Coronary artery (tissue), 2 donors: ENCODE data around the gene ATP1A1.

Source experiments
- DNase-seq: peaks from one replicate; pipeline ENCODE4 v3.0.0-alpha.2; 2017; ENCODE audit warnings: low spot score
- H3K27ac ChIP-seq, 2 donors: fragments of 200-600 bp; sonication (generic); one replicate each; pipeline ENCODE4 v1.5.1; 2016 to 2019
- H3K4me3 ChIP-seq: fragments of 200-600 bp; sonication (generic); 2 replicates; pipeline ENCODE4 v1.5.1; 2016; ENCODE audit warnings: mild to moderate bottlenecking, moderate library complexity
- TF ChIP-seq, protein P1 (sequence below): fragments of 200-600 bp; sonication (generic); IDR thresholded peaks from one replicate; pipeline ENCODE4 v1.5.1; 2019; ENCODE audit warnings: antibody characterized with exemption

The ATP1A1 gene

DNA sequence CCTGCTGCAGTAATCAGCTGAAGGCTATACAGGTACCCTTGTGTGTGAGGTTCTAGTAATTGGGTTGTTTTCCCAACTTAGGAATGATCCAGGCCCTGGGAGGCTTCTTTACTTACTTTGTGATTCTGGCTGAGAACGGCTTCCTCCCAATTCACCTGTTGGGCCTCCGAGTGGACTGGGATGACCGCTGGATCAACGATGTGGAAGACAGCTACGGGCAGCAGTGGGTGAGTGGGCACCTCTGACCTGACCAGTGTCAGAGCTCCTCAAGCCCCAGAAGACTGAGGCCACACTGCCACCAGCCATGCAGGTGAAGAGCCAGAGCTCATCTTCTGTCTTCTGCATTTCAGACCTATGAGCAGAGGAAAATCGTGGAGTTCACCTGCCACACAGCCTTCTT, 27.7 kb downstream of the ATP1A1 start:
- TF ChIP-seq, protein P1, sequence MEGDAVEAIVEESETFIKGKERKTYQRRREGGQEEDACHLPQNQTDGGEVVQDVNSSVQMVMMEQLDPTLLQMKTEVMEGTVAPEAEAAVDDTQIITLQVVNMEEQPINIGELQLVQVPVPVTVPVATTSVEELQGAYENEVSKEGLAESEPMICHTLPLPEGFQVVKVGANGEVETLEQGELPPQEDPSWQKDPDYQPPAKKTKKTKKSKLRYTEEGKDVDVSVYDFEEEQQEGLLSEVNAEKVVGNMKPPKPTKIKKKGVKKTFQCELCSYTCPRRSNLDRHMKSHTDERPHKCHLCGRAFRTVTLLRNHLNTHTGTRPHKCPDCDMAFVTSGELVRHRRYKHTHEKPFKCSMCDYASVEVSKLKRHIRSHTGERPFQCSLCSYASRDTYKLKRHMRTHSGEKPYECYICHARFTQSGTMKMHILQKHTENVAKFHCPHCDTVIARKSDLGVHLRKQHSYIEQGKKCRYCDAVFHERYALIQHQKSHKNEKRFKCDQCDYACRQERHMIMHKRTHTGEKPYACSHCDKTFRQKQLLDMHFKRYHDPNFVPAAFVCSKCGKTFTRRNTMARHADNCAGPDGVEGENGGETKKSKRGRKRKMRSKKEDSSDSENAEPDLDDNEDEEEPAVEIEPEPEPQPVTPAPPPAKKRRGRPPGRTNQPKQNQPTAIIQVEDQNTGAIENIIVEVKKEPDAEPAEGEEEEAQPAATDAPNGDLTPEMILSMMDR: no peak
- no peak overlapping the region for H3K4me3 ChIP-seq
- no peak overlapping the region for H3K27ac ChIP-seq
- DNase-seq: no peak

DNA sequence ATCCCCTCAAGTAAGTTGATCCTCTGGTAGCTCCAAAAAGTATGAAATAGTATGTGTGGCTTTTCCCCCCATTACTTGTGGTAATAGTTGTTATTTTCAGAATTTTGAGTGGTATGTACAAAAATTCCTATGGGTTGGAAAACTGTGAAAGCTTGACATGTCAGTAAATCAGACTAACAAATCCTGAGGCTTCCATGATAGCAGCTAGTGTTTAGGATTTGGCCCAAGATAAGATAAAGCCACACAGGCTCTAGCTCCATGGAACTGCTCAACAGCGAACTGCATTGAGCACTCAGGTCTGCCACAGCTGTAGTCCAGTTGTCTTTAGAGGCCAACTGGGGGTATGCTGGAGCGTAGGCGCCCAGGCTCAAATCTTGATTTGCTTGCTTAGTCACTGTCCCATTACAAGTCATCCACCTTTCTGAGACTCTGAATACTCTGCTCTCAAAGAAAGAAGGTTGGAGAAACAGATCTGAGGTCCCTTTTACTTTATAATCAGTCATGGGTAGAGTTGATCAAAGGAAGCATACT, 28.7 kb downstream of the ATP1A1 start:
- DNase-seq: no peak
- no peak overlapping the region for H3K4me3 ChIP-seq
- TF ChIP-seq, protein P1: no peak
- no peak overlapping the region for H3K27ac ChIP-seq

DNA sequence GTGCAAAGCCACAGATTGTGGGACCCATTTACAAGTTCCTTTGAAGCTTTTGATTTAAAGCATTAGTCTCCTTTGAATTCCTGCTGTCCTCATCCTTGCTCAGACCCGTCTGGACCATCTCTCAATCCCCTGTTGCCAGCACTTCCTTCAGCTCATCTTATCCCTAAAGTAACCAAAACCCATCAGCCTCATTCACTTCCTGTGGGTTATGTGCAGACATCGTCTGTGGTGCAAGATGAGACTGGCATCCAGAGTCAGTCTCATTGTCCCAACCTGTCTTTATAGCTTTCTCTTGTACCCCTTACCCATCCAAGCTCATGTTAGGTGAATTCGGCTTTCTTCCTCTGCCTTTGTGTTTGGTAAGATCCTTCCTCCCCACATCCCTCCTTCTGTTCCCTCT, 29.3 kb downstream of the ATP1A1 start:
- DNase-seq: no peak
- TF ChIP-seq, protein P1: no peak
- Histone ChIP-seq H3K27ac (no peak overlapping the region), H3K4me3 (no peak overlapping the region)

DNA sequence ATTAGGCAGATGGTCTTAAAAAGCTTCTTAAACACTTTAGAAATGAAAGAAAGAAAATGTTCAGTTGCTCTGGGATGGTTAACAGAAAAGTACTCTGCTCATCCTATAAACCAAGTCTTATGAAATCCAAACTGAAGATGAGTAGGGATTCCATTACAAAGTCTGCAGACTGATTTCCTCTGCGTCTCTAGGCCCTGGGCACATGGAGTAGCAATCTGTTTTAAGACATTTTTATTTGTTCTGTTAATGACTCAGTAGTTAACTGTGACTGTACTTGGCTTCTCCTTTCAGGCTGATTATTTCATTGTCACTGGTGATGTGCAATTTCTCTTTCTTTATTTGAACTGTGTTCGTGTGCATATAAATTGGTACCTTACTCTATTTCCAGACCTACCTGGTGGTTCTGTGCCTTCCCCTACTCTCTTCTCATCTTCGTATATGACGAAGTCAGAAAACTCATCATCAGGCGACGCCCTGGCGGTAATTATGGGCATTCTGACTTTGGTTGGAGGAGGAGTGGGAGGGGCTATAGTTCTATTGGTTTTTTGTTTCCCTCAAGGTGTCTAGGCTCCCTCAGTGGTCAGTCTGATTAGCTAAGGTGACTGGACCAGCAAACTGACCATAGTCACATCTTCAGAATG, 30.6 kb downstream of the ATP1A1 start:
- DNase-seq: no peak
- no peak overlapping the region for H3K4me3 ChIP-seq
- H3K27ac ChIP-seq: no peak overlapping the region
- TF ChIP-seq, protein P1: no peak

DNA sequence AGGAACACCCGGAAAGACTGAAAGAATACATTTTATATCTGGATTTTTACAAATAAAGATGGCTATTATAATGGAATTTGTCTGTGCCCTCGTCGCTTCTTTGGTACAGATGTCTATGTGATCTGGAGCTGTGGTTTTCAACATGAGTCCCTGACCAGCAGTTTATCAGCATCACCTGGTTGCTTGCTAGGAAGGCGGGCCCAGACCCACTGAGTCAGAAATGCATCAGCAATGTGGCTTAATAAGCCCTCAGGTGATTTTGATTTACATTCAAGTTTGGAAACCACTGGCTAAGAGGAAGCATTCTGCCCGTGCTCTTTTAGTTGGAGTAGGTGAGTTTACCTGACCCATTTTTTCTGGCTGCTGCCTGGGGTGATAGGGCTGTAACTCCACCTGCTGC, 31.7 kb downstream of the ATP1A1 start:
- H3K27ac ChIP-seq: no peak overlapping the region
- no peak for DNase-seq

DNA sequence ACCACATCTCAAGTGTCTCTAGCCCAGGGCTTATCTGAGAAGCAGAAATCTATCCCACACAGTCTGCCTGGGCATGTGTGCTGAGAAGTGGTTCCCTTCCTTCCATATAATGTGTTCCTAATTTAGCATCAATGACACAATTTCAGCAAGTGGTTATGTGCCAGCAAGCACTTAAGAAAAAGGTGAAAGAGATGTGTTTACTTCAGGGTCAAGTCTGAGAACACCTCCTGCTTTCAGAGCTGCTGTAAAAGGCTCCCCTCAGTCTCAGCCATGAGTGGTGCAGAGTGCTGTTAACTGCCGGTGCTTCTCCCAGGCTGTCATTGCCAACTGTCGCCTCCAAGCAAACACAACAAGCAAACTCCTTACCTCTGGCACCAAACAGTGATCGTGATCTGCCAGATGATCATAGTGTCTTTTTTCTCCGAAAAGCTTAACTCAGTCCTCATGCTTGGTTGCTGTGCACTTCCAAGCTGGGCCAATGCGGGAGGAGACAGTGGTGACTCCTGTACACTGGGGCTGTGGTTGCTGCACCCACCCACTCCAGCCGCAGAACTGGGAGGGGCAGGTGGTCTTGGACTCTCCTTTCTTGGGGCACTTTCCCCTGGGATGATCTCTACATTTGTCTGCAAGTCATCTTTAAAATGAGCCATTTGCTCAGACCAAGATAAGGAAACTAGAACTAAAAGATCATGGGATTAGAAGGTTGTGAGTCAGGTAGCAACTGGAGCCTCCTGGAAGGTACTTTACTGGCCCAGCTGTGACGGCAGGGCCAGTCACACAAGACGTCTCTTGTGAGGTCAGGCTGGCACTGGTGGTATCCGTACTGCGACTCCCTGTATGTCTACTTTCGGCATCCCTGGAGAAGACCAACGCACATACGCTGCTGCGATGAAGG, 32.4 kb downstream of the ATP1A1 start:
- TF ChIP-seq, protein P1: no peak
- DNase-seq: no peak
- no peak overlapping the region for H3K27ac ChIP-seq
- H3K4me3 ChIP-seq: no peak overlapping the region

More for the DNA sequence above, 31.7 kb downstream of the ATP1A1 start:
- TF ChIP-seq, protein P1: no peak
- no peak overlapping the region for H3K4me3 ChIP-seq
